ENCODE measurements around the gene ADCY4. TPM values are rescaled to one million over a fixed set of nuclear protein-coding genes. Genes with fewer than 3 reads are reported as not detected.

Gene ADCY4
- total RNA-seq, 1 experiment from 2014 or later: 0.04 TPM

DNA sequence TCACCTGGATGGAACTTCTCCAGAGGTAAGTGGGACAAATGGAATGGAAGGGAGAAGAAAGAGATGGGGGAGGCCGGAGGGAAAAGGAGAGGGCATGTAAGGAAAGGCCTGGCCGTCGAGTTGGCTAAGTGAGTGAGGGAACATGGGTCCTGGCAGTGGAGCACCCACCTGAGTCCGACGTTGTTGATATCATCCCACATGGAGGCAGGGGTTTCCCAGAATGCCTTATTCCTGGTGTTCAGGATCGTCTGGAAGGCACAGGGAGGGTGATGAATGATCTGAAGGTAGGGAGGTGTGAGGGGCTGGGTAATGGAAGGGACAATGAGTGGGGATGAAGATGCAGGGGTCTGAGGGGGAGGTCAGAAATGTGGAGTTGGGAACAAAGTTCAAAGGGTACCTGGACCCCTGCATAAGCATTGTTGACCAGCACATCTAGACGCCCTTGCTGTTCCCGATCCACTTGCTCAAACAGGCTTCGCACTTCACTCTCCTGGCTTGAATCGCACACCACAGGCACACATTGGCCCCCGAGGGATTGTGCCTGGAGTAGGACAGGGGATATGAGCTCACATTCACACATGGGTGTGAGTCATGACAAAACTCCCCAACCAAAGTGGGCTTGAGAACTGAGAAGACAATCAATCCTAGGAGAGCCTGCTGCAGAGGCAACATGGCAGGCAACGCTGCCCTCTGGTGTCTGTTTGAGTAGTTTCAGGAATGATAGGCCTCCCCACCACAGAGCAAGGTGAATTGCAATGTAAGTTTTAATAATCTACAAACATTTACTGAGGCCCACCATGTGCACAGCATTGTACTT lies 38.3 kb downstream of the ADCY4 start:
- ChIA-PET POLR2A (ENCODE audit: unreplicated experiment) (interaction anchor here (0.6 to 1.0 kb wide), 2 partner anchors 54 to 66 kb away, joined by 3 to 5 read pairs; partner anchors contain the start of gene TINF2), CTCF (interaction anchor here (0.6 to 3.1 kb wide), 7 partner anchors 17 to 382 kb away, joined by 3 to 55 read pairs (median 3); partner anchors contain the start of genes CHMP4A, MDP1, RABGGTA and TINF2)
- H3K9me3 ChIP-seq (ENCODE audit: low read length): no peaks in the 10 kb centered on the region
- no peak overlapping the region for H2AFZ ChIP-seq (ENCODE audit: low read length)
- no peak overlapping the region for H3K9ac ChIP-seq (ENCODE audit: low read length)
- no peak overlapping the region for H3K4me3 ChIP-seq (ENCODE audit: low read length)
- H3F3A ChIP-seq (ENCODE audit: low read length, unreplicated experiment): no peaks in the 10 kb centered on the region
- intact Hi-C loops (cut with micrococcal nuclease): loop anchor here (1.0 to 5.0 kb wide), 3 partner anchors 26 to 79 kb away; partner anchors contain the start of genes MDP1 and RABGGTA
- H4K20me1 ChIP-seq (ENCODE audit: low read length): no peaks in the 10 kb centered on the region
- peaks cover 35% of the 10 kb centered on the region for H3K79me2 ChIP-seq (ENCODE audit: low read length)
- peaks cover 29% of the 10 kb centered on the region for H3K36me3 ChIP-seq (ENCODE audit: low read depth, low read length)
- peaks cover 34% of the 10 kb centered on the region for H3K4me1 ChIP-seq (ENCODE audit: insufficient read depth, low read length)
- H3K27me3 ChIP-seq (ENCODE audit: low read length): no peaks in the 10 kb centered on the region
- peak; percentile 86 for DNase-seq
- TF ChIP-seq EZH2phosphoT487 (IDR thresholded peaks at IDR 0.05; ENCODE audit: borderline replicate concordance, low read length) (no peak), EZH2 (IDR thresholded peaks at IDR 0.05; ENCODE audit: low read length, unreplicated experiment) (no peak)
- TF ChIP-seq, protein P1, sequence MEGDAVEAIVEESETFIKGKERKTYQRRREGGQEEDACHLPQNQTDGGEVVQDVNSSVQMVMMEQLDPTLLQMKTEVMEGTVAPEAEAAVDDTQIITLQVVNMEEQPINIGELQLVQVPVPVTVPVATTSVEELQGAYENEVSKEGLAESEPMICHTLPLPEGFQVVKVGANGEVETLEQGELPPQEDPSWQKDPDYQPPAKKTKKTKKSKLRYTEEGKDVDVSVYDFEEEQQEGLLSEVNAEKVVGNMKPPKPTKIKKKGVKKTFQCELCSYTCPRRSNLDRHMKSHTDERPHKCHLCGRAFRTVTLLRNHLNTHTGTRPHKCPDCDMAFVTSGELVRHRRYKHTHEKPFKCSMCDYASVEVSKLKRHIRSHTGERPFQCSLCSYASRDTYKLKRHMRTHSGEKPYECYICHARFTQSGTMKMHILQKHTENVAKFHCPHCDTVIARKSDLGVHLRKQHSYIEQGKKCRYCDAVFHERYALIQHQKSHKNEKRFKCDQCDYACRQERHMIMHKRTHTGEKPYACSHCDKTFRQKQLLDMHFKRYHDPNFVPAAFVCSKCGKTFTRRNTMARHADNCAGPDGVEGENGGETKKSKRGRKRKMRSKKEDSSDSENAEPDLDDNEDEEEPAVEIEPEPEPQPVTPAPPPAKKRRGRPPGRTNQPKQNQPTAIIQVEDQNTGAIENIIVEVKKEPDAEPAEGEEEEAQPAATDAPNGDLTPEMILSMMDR (conservative IDR thresholded peaks at IDR 0.05; ENCODE audit: low read depth, low read length): peak; percentile 80
- no peaks in the 10 kb centered on the region for H3K9me2 ChIP-seq (replicated peaks; ENCODE audit: low read length)
- no peak overlapping the region for H3K27ac ChIP-seq (ENCODE audit: low read length)
- BruUV-seq (replicated peaks): no TSS peak
- ATAC-seq: peak; percentile 48
- peak overlapping the region; percentile 89; the same call in 1 of the 2 replicates for H3K4me2 ChIP-seq (ENCODE audit: low read length)

DNA sequence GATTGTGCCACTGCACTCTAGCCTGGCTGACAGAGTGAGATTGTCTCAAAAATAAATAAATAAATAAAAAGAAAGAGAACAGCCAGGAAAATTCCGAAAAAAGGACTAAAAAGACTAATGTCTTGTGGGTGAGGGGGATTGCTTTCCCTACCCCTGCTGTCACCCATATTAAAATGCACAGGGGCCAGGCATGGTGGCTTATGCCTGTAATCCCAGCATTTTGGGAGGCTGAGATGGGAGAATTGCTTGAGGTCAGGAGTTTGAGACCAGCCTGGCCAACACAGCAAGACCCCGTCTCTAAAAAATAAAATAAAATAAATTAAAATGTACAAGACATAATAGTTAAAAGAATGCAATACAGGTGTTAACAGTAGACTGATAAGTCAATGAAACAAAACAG lies 41.3 kb downstream of the ADCY4 start:
- H2AFZ ChIP-seq (ENCODE audit: low read length): no peak overlapping the region
- POLR2A ChIA-PET (ENCODE audit: unreplicated experiment): no interaction called here
- no peaks in the 10 kb centered on the region for H3K27me3 ChIP-seq (ENCODE audit: low read length)
- intact Hi-C loops (cut with micrococcal nuclease): no loop called here
- H3K36me3 ChIP-seq (ENCODE audit: low read depth, low read length): peaks cover 48% of the 10 kb centered on the region
- H3K79me2 ChIP-seq (ENCODE audit: low read length): peaks cover 7% of the 10 kb centered on the region
- no peaks in the 10 kb centered on the region for H3K9me2 ChIP-seq (replicated peaks; ENCODE audit: low read length)
- DNase-seq: no peak
- CTCF ChIA-PET: no interaction called here
- TF ChIP-seq EZH2 (IDR thresholded peaks at IDR 0.05; ENCODE audit: low read length, unreplicated experiment): no peak
- TF ChIP-seq, protein P1 (conservative IDR thresholded peaks at IDR 0.05; ENCODE audit: low read depth, low read length): no peak
- no peak for TF ChIP-seq EZH2phosphoT487 (IDR thresholded peaks at IDR 0.05; ENCODE audit: borderline replicate concordance, low read length)
- H3K9me3 ChIP-seq (ENCODE audit: low read length): no peaks in the 10 kb centered on the region
- H3K4me1 ChIP-seq (ENCODE audit: insufficient read depth, low read length): peaks cover 21% of the 10 kb centered on the region
- no peak overlapping the region for H3K9ac ChIP-seq (ENCODE audit: low read length)
- no peak for ATAC-seq
- BruUV-seq (replicated peaks): no TSS peak
- H4K20me1 ChIP-seq (ENCODE audit: low read length): no peaks in the 10 kb centered on the region
- no peaks in the 10 kb centered on the region for H3F3A ChIP-seq (ENCODE audit: low read length, unreplicated experiment)
- H3K27ac ChIP-seq (ENCODE audit: low read length): no peak overlapping the region
- H3K4me3 ChIP-seq (ENCODE audit: low read length): no peak overlapping the region
- no peak overlapping the region for H3K4me2 ChIP-seq (ENCODE audit: low read length)
